HFFc6 (cell line): ENCODE results near the gene TP53AIP1. TPM values are rescaled to one million over a fixed set of nuclear protein-coding genes. Genes with fewer than 3 reads are reported as not detected.

Source experiments
- DNase-seq: peaks from one replicate; pipeline ENCODE4 v3.0.0-alpha.2; 2018
- H3K27ac Mint-ChIP-seq: 2 replicates; pipeline ENCODE4 v1.8.0; 2020; ENCODE audit warnings: mild to moderate bottlenecking, mixed read lengths
- H3K27me3 Mint-ChIP-seq: 2 replicates; pipeline ENCODE4 v1.8.0; 2021; ENCODE audit warnings: mild to moderate bottlenecking, moderate library complexity, mixed read lengths; ENCODE audit not compliant: insufficient read depth
- H3K36me3 Mint-ChIP-seq: 2 replicates; pipeline ENCODE4 v1.8.0; 2021; ENCODE audit warnings: low read depth, mixed read lengths
- H3K4me1 Mint-ChIP-seq: 2 replicates; pipeline ENCODE4 v1.8.0; 2020; ENCODE audit warnings: low read depth, mixed read lengths
- H3K4me3 Mint-ChIP-seq: 2 replicates; pipeline ENCODE4 v1.8.0; 2020; ENCODE audit warnings: mild to moderate bottlenecking, moderate library complexity, mixed read lengths
- H3K9me3 Mint-ChIP-seq: 2 replicates; pipeline ENCODE4 v1.8.0; 2020; ENCODE audit warnings: mild to moderate bottlenecking, mixed read lengths
- total RNA-seq, 6 experiments: library from RNA; stranded (reverse); fragmentation: NEBNext Ultra II Directional; extraction: Animal tissue kit (Norgen Biotek cat#: 25700); gene quantifications; 2 replicates in 1 of 6; 3 replicates in 5 of 6; pipeline ENCODE4 v1.2.3, GENCODE V29; 2021
- TF ChIP-seq, protein P1 (sequence below): fragments of 200-600 bp; sonication (generic); IDR thresholded peaks from 2 replicates; pipeline ENCODE4 v1.5.0; 2021; ENCODE audit warnings: antibody characterized with exemption, mild to moderate bottlenecking

Gene TP53AIP1
- total RNA-seq, 6 experiments from 2014 or later = not detected

DNA sequence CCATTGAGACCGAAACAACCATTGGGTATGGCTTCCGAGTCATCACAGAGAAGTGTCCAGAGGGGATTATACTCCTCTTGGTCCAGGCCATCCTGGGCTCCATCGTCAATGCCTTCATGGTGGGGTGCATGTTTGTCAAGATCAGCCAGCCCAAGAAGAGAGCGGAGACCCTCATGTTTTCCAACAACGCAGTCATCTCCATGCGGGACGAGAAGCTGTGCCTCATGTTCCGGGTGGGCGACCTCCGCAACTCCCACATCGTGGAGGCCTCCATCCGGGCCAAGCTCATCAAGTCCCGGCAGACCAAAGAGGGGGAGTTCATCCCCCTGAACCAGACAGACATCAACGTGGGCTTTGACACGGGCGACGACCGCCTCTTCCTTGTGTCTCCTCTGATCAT lies 31.0 kb downstream of the TP53AIP1 start:
- Mint-ChIP-seq H3K4me3 (no peak overlapping the region), H3K4me1 (peaks cover 28% of the 10 kb centered on the region), H3K27ac (no peak overlapping the region), H3K36me3 (peaks cover 6% of the 10 kb centered on the region), H3K9me3 (peaks cover 7% of the 10 kb centered on the region), H3K27me3 (peaks cover 33% of the 10 kb centered on the region)
- no peak for DNase-seq
- TF ChIP-seq, protein P1, sequence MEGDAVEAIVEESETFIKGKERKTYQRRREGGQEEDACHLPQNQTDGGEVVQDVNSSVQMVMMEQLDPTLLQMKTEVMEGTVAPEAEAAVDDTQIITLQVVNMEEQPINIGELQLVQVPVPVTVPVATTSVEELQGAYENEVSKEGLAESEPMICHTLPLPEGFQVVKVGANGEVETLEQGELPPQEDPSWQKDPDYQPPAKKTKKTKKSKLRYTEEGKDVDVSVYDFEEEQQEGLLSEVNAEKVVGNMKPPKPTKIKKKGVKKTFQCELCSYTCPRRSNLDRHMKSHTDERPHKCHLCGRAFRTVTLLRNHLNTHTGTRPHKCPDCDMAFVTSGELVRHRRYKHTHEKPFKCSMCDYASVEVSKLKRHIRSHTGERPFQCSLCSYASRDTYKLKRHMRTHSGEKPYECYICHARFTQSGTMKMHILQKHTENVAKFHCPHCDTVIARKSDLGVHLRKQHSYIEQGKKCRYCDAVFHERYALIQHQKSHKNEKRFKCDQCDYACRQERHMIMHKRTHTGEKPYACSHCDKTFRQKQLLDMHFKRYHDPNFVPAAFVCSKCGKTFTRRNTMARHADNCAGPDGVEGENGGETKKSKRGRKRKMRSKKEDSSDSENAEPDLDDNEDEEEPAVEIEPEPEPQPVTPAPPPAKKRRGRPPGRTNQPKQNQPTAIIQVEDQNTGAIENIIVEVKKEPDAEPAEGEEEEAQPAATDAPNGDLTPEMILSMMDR = no peak

DNA sequence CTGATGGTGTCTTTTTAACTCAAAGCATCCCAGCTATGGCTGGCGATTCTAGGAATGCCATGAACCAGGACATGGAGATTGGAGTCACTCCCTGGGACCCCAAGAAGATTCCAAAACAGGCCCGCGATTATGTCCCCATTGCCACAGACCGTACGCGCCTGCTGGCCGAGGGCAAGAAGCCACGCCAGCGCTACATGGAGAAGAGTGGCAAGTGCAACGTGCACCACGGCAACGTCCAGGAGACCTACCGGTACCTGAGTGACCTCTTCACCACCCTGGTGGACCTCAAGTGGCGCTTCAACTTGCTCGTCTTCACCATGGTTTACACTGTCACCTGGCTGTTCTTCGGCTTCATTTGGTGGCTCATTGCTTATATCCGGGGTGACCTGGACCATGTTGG lies 31.4 kb downstream of the TP53AIP1 start:
- H3K36me3 Mint-ChIP-seq = peaks cover 6% of the 10 kb centered on the region

DNA sequence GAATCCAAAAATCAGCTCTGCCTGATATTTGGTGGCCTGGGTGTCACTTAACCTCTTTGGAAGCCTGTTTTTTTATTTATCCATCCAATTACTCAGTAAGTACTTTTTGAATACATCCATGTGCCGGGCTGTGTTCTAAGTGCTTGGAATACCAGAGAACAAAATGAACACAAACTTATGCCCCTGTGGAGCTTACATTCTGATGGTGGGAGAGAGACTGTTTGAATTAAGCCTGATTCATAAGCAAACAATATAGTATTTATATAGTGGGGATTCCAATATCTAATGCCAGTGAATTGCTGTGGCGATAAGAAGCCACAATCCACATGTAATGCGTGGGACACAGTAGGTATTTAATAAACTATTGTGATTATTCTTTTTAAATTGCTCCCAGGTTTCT lies 32.1 kb downstream of the TP53AIP1 start:
- DNase-seq = no peak
- Mint-ChIP-seq H3K36me3 (peaks cover under 1% of the 10 kb centered on the region; the same call in 1 of the 2 replicates), H3K4me1 (peaks cover 36% of the 10 kb centered on the region), H3K27me3 (peaks cover 26% of the 10 kb centered on the region), H3K27ac (no peak overlapping the region), H3K4me3 (no peak overlapping the region), H3K9me3 (peaks cover under 1% of the 10 kb centered on the region)
- TF ChIP-seq, protein P1 = no peak

More for the DNA sequence above, 31.4 kb downstream of the TP53AIP1 start:
- TF ChIP-seq, protein P1 = no peak
- Mint-ChIP-seq H3K4me3 (no peak overlapping the region), H3K9me3 (peaks cover 7% of the 10 kb centered on the region), H3K27ac (no peak overlapping the region), H3K4me1 (peaks cover 31% of the 10 kb centered on the region), H3K27me3 (peaks cover 33% of the 10 kb centered on the region)
- DNase-seq = no peak

DNA sequence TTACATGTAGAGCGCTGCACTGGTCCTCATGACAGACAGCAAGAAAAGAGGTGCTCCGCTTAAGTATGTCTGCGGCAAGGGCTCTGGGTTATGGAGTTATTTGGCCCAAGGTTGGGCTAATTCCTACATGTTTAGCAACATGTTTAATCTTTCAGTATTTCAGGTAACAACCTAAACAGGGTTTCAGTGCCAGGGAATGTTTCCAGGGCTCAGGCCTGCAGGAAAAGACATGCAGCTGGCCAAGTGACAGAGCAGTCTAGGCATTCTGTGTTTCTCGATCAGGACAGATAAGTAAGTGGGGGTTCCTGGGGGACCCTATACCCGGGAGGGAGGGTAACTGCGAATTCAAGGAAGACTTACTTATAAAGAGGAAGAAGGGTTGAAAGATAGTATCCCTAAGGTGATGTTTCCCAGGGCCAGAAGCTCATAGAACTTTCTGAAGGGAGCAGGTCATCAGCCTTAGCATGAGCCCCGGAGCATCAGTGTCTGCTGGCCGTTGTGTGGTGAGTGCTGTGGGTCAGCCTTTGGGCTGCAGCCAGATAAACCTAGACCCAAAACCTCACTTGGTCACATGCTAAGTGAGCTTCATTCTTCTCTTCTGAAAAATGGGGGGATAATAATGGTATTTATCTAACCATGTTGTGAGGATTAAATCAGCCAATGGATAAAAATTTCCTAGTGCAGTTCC lies 33.1 kb downstream of the TP53AIP1 start:
- Mint-ChIP-seq H3K27me3 (peaks cover 20% of the 10 kb centered on the region), H3K9me3 (no peaks in the 10 kb centered on the region), H3K4me3 (no peak overlapping the region), H3K4me1 (peaks cover 39% of the 10 kb centered on the region), H3K36me3 (no peaks in the 10 kb centered on the region), H3K27ac (no peak overlapping the region)
- DNase-seq = no peak
- TF ChIP-seq, protein P1 = no peak

DNA sequence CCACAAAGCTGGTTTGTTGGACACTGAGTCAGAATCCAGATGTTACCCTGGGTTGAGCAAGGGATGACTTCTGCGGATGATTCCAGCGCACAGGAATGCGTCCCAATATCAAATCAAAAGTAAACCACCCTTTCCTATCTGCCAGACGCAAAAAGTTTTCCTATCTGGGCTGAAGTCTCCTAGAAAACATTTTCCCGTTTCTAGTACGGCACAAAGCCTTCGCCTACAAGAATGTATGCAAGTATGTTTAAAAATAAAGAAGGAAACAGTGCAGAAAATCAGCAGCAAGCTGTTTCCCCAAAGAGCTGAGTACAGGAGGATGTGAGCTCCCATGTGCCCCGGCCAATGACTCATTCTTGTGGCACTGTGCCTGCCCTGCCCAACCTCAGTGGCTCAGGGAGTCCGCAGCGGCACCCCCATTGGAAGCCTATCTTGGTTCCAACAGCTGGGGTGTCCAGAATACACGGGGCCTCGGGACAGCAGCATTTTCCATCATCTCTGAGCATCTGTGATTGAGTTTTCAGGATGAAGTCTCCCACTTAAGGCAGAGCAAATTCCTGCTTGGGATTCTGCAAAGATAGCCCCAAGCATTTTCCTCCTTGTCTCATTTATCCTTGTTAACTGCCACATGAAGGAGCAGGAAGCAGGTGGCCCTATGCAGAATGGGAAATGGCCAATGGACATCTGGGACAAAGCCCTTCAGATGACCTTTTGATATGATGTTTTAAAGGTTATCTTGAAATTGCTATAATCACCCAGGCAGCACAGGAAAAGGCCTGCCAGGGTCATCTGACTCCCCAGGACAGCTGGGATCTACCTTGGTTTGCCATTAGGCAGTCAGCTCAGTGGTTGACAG lies 34.1 kb downstream of the TP53AIP1 start:
- Mint-ChIP-seq H3K4me1 (peaks cover 48% of the 10 kb centered on the region), H3K36me3 (no peaks in the 10 kb centered on the region), H3K27me3 (peaks cover 14% of the 10 kb centered on the region), H3K4me3 (peak overlapping the region; percentile 78), H3K27ac (peak overlapping the region; percentile 53), H3K9me3 (no peaks in the 10 kb centered on the region)
- DNase-seq = peak; percentile 66
- TF ChIP-seq, protein P1 = no peak
